Adipose tissue (tissue), 3 donors: ENCODE results near the gene CLSTN3. TPM values are rescaled to one million over a fixed set of nuclear protein-coding genes. Genes with fewer than 3 reads are reported as not detected.
"Not testable (repeated sequence)": the region's sequence is repeated elsewhere in the genome, so short reads cannot be mapped to it uniquely, and the experiment has no call there.

Experiments
- H3K27ac ChIP-seq: one replicate; pipeline ENCODE4 v1.5.1; 2013; ENCODE audit warnings: low read depth, low read length
- WGBS, 3 donors: extraction: QIAGEN DNeasy Blood & Tissue Kit; methylation state at CpG; one replicate each; pipeline ENCODE4 v1.1.7; 2013; 5-methylcytosine and 5-hydroxymethylcytosine counted together
- polyA plus RNA-seq, 3 donors: library from polyadenylated mRNA; stranded (reverse); fragments of 200-250 nt; gene quantifications; one replicate each; pipeline ENCODE4 v1.2.3, GENCODE V29; 2013
- donor health status: healthy with polysubstance abuse.
- donor health status: Bipolar disorder and iron deficiency.
- donor health status: healthy.

The CLSTN3 gene
- polyA plus RNA-seq, 3 donors, result 27.6 to 73.6 (median 68.0) TPM

DNA sequence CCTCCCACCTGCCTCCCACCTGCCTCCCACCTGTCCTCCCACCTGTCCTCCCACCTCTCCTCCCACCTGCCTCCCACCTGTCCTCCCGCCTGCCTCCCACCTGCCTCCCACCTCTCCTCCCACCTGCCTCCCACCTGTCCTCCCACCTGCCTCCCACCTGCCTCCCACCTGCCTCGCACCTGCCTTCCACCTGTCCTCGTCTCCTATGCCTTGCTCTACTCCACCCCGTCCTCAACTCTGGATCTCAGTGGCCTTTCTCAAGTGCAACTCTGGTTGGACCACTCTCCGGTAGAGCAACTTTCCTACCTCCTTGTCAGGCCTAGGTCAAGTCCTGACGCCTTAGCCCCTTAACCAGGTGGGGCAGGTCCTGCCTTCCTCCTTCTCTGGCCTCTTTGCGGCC lies 30.0 kb downstream of the CLSTN3 start:
- no peak overlapping the region for H3K27ac ChIP-seq
- 78 to 94% (median 85%) methylated on average over 6 to 7 of the region's 7 CpGs for WGBS, 3 donors

GRCh38 chr12:7161327-7161726 lies 31.2 kb downstream of the CLSTN3 start:
- 80 to 89% (median 87%) methylated on average over 4 of the region's 4 CpGs for WGBS, 3 donors

GRCh38 chr12:7161811-7162210 lies 31.6 kb downstream of the CLSTN3 start:
- no peak overlapping the region for H3K27ac ChIP-seq
- 79 to 86% (median 84%) methylated on average over 5 of the region's 5 CpGs for WGBS, 3 donors

More at GRCh38 chr12:7161327-7161726, 31.2 kb downstream of the CLSTN3 start:
- no peak overlapping the region for H3K27ac ChIP-seq

DNA sequence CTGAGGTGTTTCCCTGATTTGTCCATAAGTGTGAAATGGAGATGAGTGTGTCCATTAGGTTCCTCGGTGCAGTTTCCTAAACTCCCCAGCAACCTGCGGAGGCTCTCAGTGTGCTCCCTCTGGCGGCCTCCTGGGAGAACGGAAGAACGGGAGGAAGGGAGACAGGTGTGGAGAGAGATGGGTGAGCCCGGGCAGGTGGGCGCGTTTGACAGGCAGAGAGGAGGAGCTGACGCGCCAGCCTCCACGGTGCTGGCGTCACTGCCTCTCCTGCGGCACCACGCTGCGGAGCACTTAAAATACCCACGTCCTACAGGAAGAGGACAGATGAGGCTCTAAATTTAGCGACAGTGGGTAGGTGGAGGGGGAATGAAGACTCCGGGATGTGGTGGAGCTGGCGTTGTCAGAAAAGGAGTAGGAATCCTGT lies 32.5 kb downstream of the CLSTN3 start:
- WGBS, 3 donors, result 3 to 5% (median 4%) methylated on average over 19 of the region's 19 CpGs
- H3K27ac ChIP-seq, result no peak overlapping the region

DNA sequence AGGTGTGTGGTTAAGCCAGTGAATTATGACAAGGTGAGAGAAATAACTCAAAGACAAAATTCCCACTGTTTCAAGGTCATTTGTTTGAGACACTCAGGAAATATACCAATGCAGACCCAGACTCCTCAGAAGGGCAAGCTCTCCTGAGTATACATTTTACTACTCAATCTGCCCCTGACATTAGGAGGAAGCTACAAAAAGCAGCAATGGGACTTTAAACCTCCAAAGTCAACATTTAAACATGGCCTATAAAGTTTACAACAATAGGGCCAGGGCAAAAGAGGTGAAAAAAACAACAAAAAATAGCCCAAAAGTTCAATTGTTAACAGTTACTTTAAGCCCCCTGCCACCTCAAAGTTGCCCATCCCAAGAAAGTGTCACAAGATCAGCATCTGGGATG lies 39.8 kb downstream of the CLSTN3 start:
- H3K27ac ChIP-seq, result no peak overlapping the region

- no peak overlapping the region for H3K27ac ChIP-seq
- 38 to 79% (median 59%) methylated on average over 1 of the region's 1 CpG for WGBS, 3 donors
Observed at GRCh38 chr12:7171854-7172253, 41.7 kb downstream of the CLSTN3 start.

GRCh38 chr12:7175493-7175892 lies 45.3 kb downstream of the CLSTN3 start:
- no peak overlapping the region for H3K27ac ChIP-seq

DNA sequence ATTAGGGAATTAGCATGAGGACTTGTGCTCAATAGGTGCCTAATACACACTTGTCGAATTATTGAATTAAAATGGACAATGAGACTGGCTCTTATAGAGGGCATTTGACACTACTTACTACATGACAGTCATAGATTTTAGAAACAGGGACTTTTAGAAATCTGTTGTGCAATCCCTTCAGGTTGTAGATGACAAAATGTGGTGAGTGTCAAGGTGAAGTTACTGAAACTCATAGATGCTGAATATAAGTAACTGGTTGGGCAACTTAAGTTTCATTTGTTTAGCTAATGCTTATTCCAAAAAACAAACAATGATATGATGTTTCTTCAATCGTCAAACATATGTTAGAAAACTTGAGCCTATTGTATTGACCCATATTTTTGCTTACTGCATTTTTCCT lies 46.4 kb downstream of the CLSTN3 start:
- no peak overlapping the region for H3K27ac ChIP-seq
- WGBS, 3 donors, result 46 to 71% (median 70%) methylated on average over 2 of the region's 2 CpGs

DNA sequence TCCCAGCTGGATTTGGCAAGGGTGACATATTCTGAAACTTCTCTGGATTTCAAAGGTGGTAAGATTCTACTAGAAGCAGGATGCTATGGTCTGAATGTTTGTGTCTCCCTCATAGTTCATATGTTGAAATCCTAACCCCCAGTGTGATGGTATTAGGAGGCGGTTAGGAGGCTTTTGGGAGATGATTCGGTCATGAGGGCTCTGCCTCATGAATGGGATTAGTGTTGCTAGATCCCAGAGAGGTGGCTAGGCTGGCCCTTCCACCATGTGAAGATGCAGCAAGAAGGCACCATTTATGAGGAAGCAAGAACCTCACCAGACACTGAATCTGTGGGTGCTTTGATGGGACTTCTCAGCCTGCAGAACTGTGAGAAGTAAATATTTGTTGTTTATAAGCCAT lies 48.3 kb downstream of the CLSTN3 start:
- WGBS, 3 donors, result 95 to 97% (median 95%) methylated on average over 2 of the region's 2 CpGs
- no peak overlapping the region for H3K27ac ChIP-seq

- WGBS, 3 donors, result 71 to 94% (median 77%) methylated on average over 1 of the region's 1 CpG
- no peak overlapping the region for H3K27ac ChIP-seq
Observed at GRCh38 chr12:7180685-7181084, 50.5 kb downstream of the CLSTN3 start.

DNA sequence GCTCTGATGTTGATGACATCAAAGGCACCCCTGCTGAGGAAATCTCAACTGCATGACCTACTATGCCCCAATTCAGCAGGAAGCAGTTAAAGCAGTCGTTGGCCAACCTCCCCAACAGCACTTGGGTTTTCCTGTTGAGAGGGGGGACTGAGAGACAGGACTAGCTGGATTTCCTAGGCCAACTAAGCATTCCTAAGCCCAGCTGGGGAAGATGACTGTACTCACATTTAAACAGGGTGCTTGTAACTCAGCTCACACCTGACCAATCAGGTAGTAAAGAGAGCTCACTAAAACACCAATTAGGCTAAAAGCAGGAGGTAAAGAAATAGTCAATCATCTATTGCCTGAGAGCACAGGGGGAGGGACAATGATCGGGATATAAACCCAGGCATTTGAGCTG lies 55.9 kb downstream of the CLSTN3 start:
- H3K27ac ChIP-seq, result not testable (repeated sequence)
- WGBS, 3 donors, result 44 to 78% (median 47%) methylated on average over 2 of the region's 2 CpGs

- peak overlapping the region; percentile 71 for H3K27ac ChIP-seq
- 2% methylated on average over 21 of the region's 21 CpGs for WGBS, 3 donors
Observed at GRCh38 chr12:7188562-7189397, 58.6 kb downstream of the CLSTN3 start.

DNA sequence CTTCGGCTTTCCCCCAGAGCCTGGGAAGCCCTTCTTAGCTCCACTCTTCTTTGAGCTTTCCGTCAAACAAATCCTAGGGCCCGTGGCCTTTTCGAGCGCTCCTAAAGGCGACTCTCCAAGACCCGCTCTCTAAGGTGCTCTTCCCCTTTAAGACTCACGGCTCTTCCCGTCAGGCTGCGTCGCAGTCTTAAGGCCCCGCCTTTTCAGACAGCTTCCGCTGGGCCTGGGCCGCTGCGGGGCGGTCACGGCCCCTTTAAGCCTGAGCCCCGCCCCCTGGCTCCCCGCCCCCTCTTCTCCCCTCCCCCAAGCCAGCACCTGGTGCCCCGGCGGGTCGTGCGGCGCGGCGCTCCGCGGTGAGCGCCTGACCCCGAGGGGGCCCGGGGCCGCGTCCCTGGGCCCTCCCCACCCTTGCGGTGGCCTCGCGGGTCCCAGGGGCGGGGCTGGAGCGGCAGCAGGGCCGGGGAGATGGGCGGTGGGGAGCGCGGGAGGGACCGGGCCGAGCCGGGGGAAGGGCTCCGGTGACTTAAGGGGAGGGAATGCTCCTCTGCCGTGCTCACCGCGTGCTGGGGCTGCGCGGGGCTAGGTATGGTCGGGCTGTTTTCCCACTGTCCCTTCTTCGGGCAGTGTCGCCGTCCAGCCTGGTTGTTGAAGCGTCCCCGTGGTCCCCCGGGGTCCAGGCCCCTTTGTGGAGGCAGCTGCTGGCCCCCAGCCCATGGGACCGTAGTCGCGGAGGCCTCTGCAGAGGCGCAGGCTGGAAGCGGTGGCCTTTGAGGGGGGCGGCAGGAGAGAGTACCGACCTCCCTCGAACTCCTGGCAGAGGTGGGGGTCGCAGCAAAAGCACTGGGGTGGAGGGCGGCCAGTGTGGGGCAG lies 59.5 kb downstream of the CLSTN3 start, which contains the start of gene PEX5:
Gene PEX5 (plus strand): TSS at position 289 of the 870 bp plus-strand sequence. CDS start 692 bp downstream, outside the sequence.
- peak within 1 kb of the TSS; percentile 71 for H3K27ac ChIP-seq
- 0 to 1% (median 1%) methylated on average over 52 to 68 of the region's 68 CpGs for WGBS, 3 donors

DNA sequence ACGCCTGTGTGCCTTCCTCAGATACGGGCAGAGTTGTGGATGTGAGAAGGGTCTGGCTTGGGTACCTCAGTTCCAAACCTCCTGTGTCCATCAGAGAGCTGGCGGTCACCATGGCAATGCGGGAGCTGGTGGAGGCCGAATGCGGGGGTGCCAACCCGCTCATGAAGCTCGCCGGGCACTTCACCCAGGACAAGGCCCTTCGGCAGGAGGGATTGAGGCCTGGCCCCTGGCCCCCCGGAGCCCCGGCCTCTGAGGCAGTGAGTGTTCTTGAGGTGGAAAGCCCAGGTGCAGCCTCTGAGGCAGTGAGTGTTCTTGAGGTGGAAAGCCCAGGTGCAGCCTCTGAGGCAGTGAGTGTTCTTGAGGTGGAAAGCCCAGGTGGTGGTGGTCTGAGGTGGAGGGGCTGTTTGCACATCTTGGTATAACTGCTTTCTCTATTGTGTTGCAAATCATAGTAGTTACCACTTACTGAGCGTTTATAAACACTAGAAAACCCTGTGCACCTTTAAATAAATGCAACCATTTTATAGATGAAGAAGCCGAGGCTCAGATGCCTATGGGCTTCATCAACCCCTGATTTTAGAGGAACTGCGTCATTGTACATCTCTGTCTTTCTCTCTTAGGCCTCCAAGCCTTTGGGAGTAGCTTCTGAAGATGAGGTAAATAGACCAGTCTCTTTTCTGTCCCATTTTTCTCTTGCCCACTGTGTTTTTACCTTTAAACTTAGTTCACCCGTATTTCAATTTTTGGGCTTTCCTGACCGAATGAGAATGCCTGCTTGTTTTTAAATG lies 60.3 kb downstream of the CLSTN3 start:
- H3K27ac ChIP-seq, result peak overlapping the region; percentile 29
- WGBS, 3 donors, result 24 to 36% (median 30%) methylated on average over 17 of the region's 17 CpGs

DNA sequence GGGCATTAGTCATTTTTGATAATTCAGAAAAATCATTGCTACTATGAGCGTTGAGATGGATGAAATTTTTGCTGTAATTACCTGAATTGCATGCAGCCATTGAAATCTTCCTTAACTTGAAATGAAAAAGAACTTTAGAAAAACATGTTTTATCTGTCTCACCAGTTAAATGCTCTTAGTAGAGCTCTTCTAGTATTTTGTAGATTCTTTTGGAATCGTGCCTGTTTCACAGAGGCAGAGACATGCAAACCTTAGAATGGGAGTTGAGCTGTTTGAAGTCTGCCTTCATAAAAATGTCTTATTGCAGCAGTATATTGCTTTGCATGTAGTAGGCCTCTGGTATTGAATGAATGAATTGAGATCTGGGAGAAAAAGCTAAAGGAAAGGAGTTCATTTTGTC lies 63.5 kb downstream of the CLSTN3 start:
- WGBS, 3 donors, result 78 to 82% (median 78%) methylated on average over 2 of the region's 2 CpGs
- no peak overlapping the region for H3K27ac ChIP-seq

DNA sequence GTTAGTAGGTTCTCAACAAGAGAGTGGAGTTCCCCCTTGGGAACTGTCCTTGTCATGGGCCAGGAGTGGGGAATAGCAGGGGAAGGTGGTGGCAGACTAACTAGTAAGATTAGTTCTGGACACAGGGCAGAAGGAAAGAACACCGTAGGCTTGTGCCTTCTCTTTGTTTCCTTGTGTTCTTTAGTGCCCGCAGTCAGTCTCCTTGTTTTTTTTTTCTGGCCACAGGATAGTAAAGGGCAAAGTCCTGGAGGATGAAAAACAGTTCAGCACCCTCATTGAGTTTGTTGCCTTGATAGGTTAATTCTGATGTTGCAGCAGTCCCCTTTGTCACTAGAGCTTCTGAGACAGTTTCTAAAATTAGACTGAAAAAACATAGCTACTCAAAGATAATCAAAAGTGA lies 67.7 kb downstream of the CLSTN3 start:
- WGBS, 3 donors, result 47 to 91% (median 89%) methylated on average over 2 of the region's 2 CpGs
- no peak overlapping the region for H3K27ac ChIP-seq

GRCh38 chr12:7203109-7203508 lies 72.9 kb downstream of the CLSTN3 start:
- WGBS, 3 donors, result 89 to 92% (median 92%) methylated on average over 4 of the region's 4 CpGs
- H3K27ac ChIP-seq, result no peak overlapping the region

DNA sequence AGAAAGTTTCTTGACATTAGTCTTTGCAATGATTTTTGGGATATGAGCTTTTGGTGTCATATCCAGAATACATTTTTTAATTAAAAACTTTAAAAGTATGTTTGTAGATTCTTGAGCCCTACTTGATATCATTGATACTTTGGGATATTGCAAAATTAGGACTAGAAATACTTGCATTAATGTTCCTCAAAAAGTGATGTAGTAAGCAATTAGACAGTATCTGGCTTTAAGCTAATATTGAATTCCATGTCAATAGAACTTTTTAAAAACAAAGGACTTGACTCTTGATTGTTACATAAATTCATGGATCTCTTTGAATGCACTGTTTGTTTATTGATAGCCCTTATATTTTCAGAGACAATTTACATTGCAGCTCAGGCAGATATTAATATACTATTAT lies 74.9 kb downstream of the CLSTN3 start:
- H3K27ac ChIP-seq, result no peak overlapping the region

DNA sequence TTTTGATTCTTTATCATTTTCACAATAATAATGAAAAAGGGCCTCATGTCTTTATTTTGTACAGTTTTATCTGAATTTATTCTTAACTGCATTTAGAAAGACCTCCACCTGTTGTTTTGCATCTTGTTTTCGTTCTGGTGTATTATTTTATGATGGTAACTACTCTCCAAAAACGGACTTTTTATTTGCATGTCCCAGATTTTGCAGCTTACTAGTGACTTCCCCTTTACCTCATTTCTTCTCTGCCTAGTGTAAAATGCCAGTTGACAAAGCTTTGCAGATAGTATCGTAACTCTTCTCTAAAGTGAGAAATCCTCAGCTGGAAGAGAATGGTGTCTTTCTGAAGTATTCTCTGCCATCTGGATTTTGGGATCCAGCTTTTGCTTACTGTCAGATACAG lies 76.5 kb downstream of the CLSTN3 start:
- H3K27ac ChIP-seq, result no peak overlapping the region
- 84 to 92% (median 92%) methylated on average over 3 of the region's 3 CpGs for WGBS, 3 donors
